Heart left ventricle (tissue), 16 donors: ENCODE results near the gene AP4M1. TPM values are rescaled to one million over a fixed set of nuclear protein-coding genes. Genes with fewer than 3 reads are reported as not detected.

Experiments used
- ATAC-seq, 4 donors: fragments of 200-7000 bp; cut with Tn5 transposase; one replicate each; pipeline ENCODE4 v1.9.1; 2020 to 2022; ENCODE audit warnings: moderate library complexity in 4 of 4, mild to moderate bottlenecking in 3 of 4, moderate number of reproducible peaks in 1 of 4
- DNase-seq, 5 donors: peaks; one replicate each; pipeline ENCODE4 v3.0.0-alpha.2; 2020
- H3K27ac ChIP-seq, 12 donors: fragments of 200-600 bp; sonication (generic) in 4 of 12; one replicate each; pipeline versions ENCODE4 v1.5.0 to v1.8.0; 2016 to 2022; ENCODE audit warnings: mild to moderate bottlenecking in 2 of 12
- H3K27me3 ChIP-seq, 9 donors: fragments of 200-600 bp; sonication (generic) in 2 of 9; one replicate each; pipeline versions ENCODE4 v1.5.1 to v1.8.0; 2016 to 2022; ENCODE audit warnings: mild to moderate bottlenecking in 3 of 9
- H3K36me3 ChIP-seq, 9 donors: fragments of 200-600 bp; sonication (generic) in 2 of 9; one replicate each; pipeline versions ENCODE4 v1.5.0 to v1.8.0; 2018 to 2022; ENCODE audit warnings: mild to moderate bottlenecking in 2 of 9
- H3K4me1 ChIP-seq, 12 donors: fragments of 200-600 bp; sonication (generic) in 4 of 12; one replicate each; pipeline versions ENCODE4 v1.5.0 to v1.8.0; 2016 to 2022; ENCODE audit warnings: mild to moderate bottlenecking in 3 of 12
- H3K4me3 ChIP-seq, 12 donors: fragments of 200-600 bp; sonication (generic) in 4 of 12; one replicate each; pipeline versions ENCODE4 v1.5.0 to v1.8.0; 2017 to 2022; ENCODE audit warnings: mild to moderate bottlenecking in 9 of 12, moderate library complexity in 4 of 12
- H3K9me3 ChIP-seq, 12 donors: fragments of 200-600 bp; sonication (generic) in 4 of 12; one replicate each; pipeline versions ENCODE4 v1.5.0 to v1.8.0; 2016 to 2022; ENCODE audit warnings: mild to moderate bottlenecking in 1 of 12
- POLR2A ChIP-seq, 2 donors: fragments of 450-650 bp; IDR thresholded peaks; one replicate each; pipeline ENCODE4 v1.6.1; 2017; ENCODE audit warnings: antibody characterized with exemption in 2 of 2, mild to moderate bottlenecking in 2 of 2, moderate library complexity in 2 of 2
- WGBS, 4 donors: extraction: QIAGEN DNeasy Blood & Tissue Kit in 2 of 4; methylation state at CpG; one replicate each; pipeline versions ENCODE4 v1.1.5 to v1.1.7; 2013 to 2018; 5-methylcytosine and 5-hydroxymethylcytosine counted together
- intact Hi-C, 10 donors: fragments of 100-400 bp; cut with DNase I; formaldehyde crosslinking; loops; one replicate each; pipeline versions ENCODE4 v1.11.1 to v1.14.2; 2022
- polyA plus RNA-seq, 2 donors: library from polyadenylated mRNA; stranded (reverse); fragments of 200-250 nt; gene quantifications; one replicate each; pipeline ENCODE4 v1.2.3, GENCODE V29; 2013
- total RNA-seq, 9 donors: library from RNA; depleted of rRNA in 2 of 9; stranded (reverse); fragments of >200 nt in 2 of 9; fragmentation: NEBNext Ultra II Directional in 3 of 9; extraction: Animal tissue kit (Norgen Biotek cat#: 25700) in 3 of 9; gene quantifications; one replicate each; pipeline versions ENCODE4 v1.1.0 to v1.2.4, GENCODE V29; 2016 to 2023
- TF ChIP-seq, protein P1 (sequence below), 12 donors: fragments of 200-600 bp; sonication (generic) in 4 of 12; IDR thresholded peaks; one replicate each; pipeline versions ENCODE4 v1.5.0 to v1.8.0; 2018 to 2022; ENCODE audit warnings: antibody characterized with exemption in 12 of 12, mild to moderate bottlenecking in 5 of 12
- donor health status: ischemic (EF 13 %, LVEDD 7.1; RV severe dilation, severe dysfunction).
- donor health status: healthy with polysubstance abuse.
- donor health status: DM: no; HTN: yes; CAD: no.
- donor health status: DM: no; HTN: no; CAD: no.
- donor health status: ischemic (EF 25% LVEDD 6.9; RV normal size, moderate dysfunction).
- donor health status: ischemic (EF 25% LVEDD 5.7; RV mildly dilated, moderate dysfunction).
- donor health status: healthy.
- donor health status: DM: yes; HTN: yes; CAD: no.
- donor health status: ischemic (EF 35%, LVEDD 5.7; RV mildly dilated, moderate dysfunction).
- donor health status: nonischemic (EF 11% LVEDD 7.7; RV severe dilation, severe dysfunction).
- donor health status: DM: yes; HTN: yes; CAD: no.
- donor health status: PGD.
- donor health status: ischemic (EF 29% LVEDD 5.4; RV normal size, mild dysfunction).
- donor health status: nonischemic (EF 23%, LVEDD 6.1; RV moderate dilation, normal function).

Gene AP4M1
- total and polyA plus RNA-seq, 11 donors = 8.9 to 19.3 (median 12.3) TPM

DNA sequence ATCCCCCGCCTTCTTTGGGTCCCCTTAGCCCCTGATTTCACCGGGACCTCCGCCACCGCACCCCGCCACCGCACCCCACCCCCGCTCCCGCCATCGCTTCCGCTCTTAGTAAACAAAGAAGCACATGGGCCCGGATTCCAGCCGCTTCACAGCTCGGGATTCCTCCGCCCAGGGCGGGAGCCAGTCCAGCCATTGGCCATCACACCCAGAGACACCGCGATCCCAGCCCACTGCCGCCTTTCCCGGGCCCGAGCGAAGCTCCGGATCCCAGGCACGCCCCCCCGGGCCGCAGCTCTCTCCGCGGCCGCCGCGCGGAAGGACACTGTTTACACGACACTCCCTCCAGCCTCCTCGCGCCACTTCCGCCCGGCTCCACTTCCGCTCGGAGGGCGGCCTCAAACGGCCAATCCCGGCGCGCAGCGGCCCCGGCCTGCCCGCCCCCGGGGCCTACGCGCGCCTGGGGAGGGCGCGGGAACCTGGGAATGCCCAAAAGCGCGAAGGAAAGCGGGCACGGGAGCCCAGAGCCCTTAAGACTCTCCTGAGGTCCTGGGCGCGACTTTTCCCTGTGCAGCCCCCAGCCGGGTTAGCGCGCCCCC lies 925 bp upstream of the AP4M1 start:
- intact Hi-C loops = loop anchor here in 5 of 10 donors (1.0 to 2.0 kb wide), 6 partner anchors 18 to 52 kb away; partner anchors contain the start of genes CNPY4 (in 3 of the 5), TAF6 (in 3 of the 5), MBLAC1 (in 2 of the 5) and ZSCAN21 (in 2 of the 5)

DNA sequence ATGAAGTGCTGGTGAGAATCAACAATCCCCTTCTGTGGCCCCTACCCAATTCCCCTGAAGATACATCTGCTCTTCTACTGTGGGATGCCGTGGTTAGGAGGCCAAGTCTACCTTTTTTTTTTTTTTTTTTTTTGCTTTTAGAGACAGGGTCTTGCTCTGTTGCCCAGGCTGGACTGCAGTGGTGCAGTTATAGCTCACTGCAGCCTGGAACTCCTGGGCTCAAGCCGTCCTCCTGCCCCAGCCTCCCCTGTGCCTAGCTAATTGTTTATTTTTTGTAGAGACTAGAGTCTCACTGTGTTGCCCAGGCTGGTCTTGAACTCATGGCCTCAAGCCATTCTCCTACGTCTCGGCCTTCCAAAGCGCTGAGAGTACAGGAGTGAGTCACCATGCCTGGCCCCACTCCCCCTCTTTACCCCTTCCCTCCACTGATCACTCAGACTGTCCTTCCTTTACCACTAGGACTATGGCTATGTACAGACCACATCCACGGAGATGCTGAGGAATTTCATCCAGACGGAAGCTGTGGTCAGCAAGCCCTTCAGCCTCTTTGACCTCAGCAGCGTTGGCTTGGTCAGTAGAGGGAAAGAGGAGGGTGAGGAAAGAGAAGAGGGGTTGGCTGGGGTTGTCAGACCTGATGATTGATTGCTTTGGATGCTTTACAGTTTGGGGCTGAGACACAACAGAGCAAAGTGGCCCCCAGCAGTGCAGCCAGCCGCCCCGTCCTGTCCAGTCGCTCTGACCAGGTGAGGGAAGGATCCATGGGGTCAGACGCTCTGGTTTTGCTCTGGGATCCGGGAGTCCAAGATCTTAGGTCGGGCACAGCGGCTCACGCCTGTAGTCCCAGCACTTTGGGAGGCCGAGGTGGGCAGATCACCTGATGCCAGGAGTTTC lies 1.8 kb downstream of the AP4M1 start:
- ATAC-seq = no peak
- WGBS, 4 donors = 86 to 91% (median 88%) methylated on average over 17 of the region's 17 CpGs
- Histone ChIP-seq H3K36me3 (peaks cover 0 to 66% (median 62%) of the 10 kb centered on the region in 9 donors), H3K27me3 (no peaks in the 10 kb centered on the region), H3K27ac (peak overlapping the region in 1 of 12 donors; percentile 92), H3K4me3 (peak overlapping the region in 1 of 12 donors; percentile 74), H3K9me3 (no peaks in the 10 kb centered on the region), H3K4me1 (peaks cover 0 to 28% (median 21%) of the 10 kb centered on the region in 12 donors)
- TF ChIP-seq, protein P1, sequence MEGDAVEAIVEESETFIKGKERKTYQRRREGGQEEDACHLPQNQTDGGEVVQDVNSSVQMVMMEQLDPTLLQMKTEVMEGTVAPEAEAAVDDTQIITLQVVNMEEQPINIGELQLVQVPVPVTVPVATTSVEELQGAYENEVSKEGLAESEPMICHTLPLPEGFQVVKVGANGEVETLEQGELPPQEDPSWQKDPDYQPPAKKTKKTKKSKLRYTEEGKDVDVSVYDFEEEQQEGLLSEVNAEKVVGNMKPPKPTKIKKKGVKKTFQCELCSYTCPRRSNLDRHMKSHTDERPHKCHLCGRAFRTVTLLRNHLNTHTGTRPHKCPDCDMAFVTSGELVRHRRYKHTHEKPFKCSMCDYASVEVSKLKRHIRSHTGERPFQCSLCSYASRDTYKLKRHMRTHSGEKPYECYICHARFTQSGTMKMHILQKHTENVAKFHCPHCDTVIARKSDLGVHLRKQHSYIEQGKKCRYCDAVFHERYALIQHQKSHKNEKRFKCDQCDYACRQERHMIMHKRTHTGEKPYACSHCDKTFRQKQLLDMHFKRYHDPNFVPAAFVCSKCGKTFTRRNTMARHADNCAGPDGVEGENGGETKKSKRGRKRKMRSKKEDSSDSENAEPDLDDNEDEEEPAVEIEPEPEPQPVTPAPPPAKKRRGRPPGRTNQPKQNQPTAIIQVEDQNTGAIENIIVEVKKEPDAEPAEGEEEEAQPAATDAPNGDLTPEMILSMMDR (IDR thresholded peaks at IDR 0.05) = no peak
- no peak for TF ChIP-seq POLR2A (IDR thresholded peaks at IDR 0.05)
- DNase-seq = no peak
- intact Hi-C loops = no loop called here

More for the DNA sequence above, 925 bp upstream of the AP4M1 start:
- Histone ChIP-seq H3K27ac (peak overlapping the region; percentile 68 to 97 (median 92)), H3K36me3 (peaks cover 0 to 69% (median 62%) of the 10 kb centered on the region in 9 donors), H3K4me3 (peak overlapping the region; percentile 59 to 93 (median 76)), H3K27me3 (no peaks in the 10 kb centered on the region), H3K9me3 (no peaks in the 10 kb centered on the region), H3K4me1 (peaks cover 0 to 28% (median 21%) of the 10 kb centered on the region in 12 donors)
- WGBS, 4 donors = 0 to 2% (median 0%) methylated on average over 30 to 61 of the region's 61 CpGs
- ATAC-seq (peak; percentile 78 to 92 (median 89)), DNase-seq (peak; percentile 95 to 96 (median 95))
- peak in 1 of 2 donors; percentile 48 for TF ChIP-seq POLR2A (IDR thresholded peaks at IDR 0.05)
- TF ChIP-seq, protein P1 (IDR thresholded peaks at IDR 0.05) = no peak

DNA sequence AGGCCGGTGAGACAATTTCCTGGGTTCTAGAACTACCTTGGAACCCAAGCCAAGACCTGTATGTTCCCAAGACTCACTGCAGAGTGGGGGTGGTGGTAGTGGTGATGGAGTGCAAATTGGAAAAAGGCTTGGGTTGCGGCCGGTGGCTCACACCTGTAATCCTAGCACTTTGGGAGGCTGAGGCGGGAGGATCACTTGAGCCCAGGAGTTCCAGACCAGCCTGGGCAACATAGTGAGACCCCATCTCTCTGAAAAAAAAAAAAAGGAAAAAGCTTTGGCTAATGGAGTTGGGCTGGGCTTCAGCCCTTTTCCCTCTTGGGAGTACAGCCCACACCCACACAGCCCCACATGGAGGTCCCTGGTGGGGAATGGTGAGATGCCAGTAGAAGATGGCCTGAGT lies 4.1 kb downstream of the AP4M1 start:
- H3K36me3 ChIP-seq = peaks cover 0 to 76% (median 70%) of the 10 kb centered on the region in 9 donors
- H3K4me3 ChIP-seq = no peak overlapping the region
- no peaks in the 10 kb centered on the region for H3K9me3 ChIP-seq
- TF ChIP-seq POLR2A (IDR thresholded peaks at IDR 0.05) = no peak
- TF ChIP-seq, protein P1 (IDR thresholded peaks at IDR 0.05) = no peak
- DNase-seq (no peak), ATAC-seq (no peak)
- no peaks in the 10 kb centered on the region for H3K27me3 ChIP-seq
- WGBS, 4 donors = 90 to 93% (median 92%) methylated on average over 4 of the region's 4 CpGs
- H3K27ac ChIP-seq = no peak overlapping the region
- H3K4me1 ChIP-seq = peaks cover 0 to 15% (median 7%) of the 10 kb centered on the region in 12 donors
- intact Hi-C loops = no loop called here

DNA sequence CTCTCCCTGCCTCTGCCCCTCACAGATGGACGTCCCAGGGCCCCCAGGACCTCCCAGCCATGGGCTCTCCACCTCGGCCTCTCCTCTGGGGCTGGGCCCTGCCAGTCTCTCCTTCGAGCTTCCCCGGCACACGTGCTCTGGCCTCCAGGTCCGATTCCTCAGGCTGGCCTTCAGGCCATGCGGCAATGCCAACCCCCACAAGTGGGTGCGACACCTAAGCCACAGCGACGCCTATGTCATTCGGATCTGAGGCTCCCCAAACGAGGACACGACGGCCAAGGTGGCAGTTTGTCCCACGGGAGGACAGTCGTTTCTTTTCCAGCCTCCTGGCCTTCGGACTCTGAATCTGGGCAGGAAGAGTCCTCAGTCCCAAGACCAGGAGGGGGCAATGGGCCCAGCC lies 5.2 kb downstream of the AP4M1 start:
- DNase-seq (no peak), ATAC-seq (no peak)
- 79 to 82% (median 79%) methylated on average over 17 of the region's 17 CpGs for WGBS, 4 donors
- Histone ChIP-seq H3K27me3 (no peaks in the 10 kb centered on the region), H3K36me3 (peaks cover 0 to 87% (median 80%) of the 10 kb centered on the region in 9 donors), H3K27ac (no peak overlapping the region), H3K4me3 (no peak overlapping the region), H3K9me3 (no peaks in the 10 kb centered on the region), H3K4me1 (peaks cover 0 to 10% (median 7%) of the 10 kb centered on the region in 12 donors)
- intact Hi-C loops = no loop called here
- TF ChIP-seq POLR2A (IDR thresholded peaks at IDR 0.05) = no peak
- TF ChIP-seq, protein P1 (IDR thresholded peaks at IDR 0.05) = no peak
